Upper lobe of left lung (tissue), 4 donors: ENCODE measurements around the gene DNAH1.

Source experiments
- EP300 ChIP-seq, 4 donors: sonication (generic); formaldehyde crosslinking; IDR thresholded peaks; one replicate each; pipeline ENCODE4 v1.5.1; 2017; ENCODE audit warnings: antibody characterized with exemption in 4 of 4, control low read depth in 2 of 4
- POLR2A ChIP-seq, 4 donors: fragments of 450-650 bp; IDR thresholded peaks; one replicate each; pipeline ENCODE4 v1.5.1; 2016 to 2017; ENCODE audit warnings: antibody characterized with exemption in 4 of 4, mild to moderate bottlenecking in 2 of 4
- TF ChIP-seq, protein P1 (sequence below), 6 experiments: fragments of 450-650 bp in 4 of 6; fragments of 200-600 bp in 2 of 6; sonication (generic) in 2 of 6; IDR thresholded peaks; one replicate each; pipeline ENCODE4 v1.5.1; 2016 to 2019; ENCODE audit warnings: antibody characterized with exemption in 6 of 6

DNA sequence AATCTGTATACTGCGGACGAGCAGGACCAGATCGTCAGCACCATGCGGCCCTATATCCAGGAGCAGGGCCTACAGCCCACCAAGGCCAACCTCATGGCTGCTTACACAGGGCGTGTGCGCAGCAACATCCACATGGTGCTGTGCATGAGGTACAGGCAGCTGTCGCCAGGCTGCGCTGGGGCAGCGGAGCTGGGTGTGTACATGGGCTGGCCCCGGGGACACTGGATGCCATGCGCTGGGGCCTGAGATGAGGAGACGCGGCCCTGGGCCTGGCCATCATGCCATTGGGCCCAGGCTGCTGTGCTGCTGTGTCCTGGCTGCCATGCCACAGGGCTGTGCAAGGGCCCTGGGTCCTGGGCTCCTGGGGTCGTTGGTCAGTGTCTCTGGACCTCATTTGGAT lies 67.3 kb downstream of the DNAH1 start:
- TF ChIP-seq POLR2A (IDR thresholded peaks at IDR 0.05) (no peak), EP300 (IDR thresholded peaks at IDR 0.05) (no peak)
- TF ChIP-seq, protein P1, sequence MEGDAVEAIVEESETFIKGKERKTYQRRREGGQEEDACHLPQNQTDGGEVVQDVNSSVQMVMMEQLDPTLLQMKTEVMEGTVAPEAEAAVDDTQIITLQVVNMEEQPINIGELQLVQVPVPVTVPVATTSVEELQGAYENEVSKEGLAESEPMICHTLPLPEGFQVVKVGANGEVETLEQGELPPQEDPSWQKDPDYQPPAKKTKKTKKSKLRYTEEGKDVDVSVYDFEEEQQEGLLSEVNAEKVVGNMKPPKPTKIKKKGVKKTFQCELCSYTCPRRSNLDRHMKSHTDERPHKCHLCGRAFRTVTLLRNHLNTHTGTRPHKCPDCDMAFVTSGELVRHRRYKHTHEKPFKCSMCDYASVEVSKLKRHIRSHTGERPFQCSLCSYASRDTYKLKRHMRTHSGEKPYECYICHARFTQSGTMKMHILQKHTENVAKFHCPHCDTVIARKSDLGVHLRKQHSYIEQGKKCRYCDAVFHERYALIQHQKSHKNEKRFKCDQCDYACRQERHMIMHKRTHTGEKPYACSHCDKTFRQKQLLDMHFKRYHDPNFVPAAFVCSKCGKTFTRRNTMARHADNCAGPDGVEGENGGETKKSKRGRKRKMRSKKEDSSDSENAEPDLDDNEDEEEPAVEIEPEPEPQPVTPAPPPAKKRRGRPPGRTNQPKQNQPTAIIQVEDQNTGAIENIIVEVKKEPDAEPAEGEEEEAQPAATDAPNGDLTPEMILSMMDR (IDR thresholded peaks at IDR 0.05): no peak
